Right lobe of liver (tissue), 4 donors: Measurements from ENCODE around the gene FER.

Experiments used
- CTCF ChIP-seq, 4 donors: fragments of 200-600 bp in 3 of 4; fragments of 450-650 bp in 1 of 4; IDR thresholded peaks; one replicate each; pipeline versions ENCODE4 v1.5.1 to v1.8.0; 2016 to 2022; ENCODE audit warnings: antibody characterized with exemption in 4 of 4, mild to moderate bottlenecking in 2 of 4
- POLR2A ChIP-seq: fragments of 450-650 bp; IDR thresholded peaks from one replicate; pipeline ENCODE4 v1.6.1; 2017; ENCODE audit warnings: antibody characterized with exemption, mild to moderate bottlenecking
- donor health status: DM: no; HTN: no; CAD: no.
- donor health status: DM: no; HTN: no; CAD: no.
- donor health status: DM: no; HTN: yes; CAD: no.

- TF ChIP-seq POLR2A (no peak), CTCF (IDR thresholded peaks at IDR 0.05) (no peak)
Observed at GRCh38 chr5:108905805-108906204, 158.1 kb downstream of the FER start.
